Activated T-cell treated with anti-CD3 and anti-CD28 coated beads for 24 hours (primary cell): ENCODE measurements around the gene OGFOD2.

ENCODE experiments used
- DNase-seq: peaks from one replicate; pipeline ENCODE4 v3.0.0-alpha.2; 2020; ENCODE audit warnings: low read depth

Gene OGFOD2

GRCh38 chr12:122977655-122978392 lies 2.8 kb downstream of the OGFOD2 start:
- DNase-seq = no peak

- no peak for DNase-seq
Measured at GRCh38 chr12:122978507-122978955, 3.5 kb downstream of the OGFOD2 start.

- no peak for DNase-seq
Measured at GRCh38 chr12:122979001-122979907, 4.2 kb downstream of the OGFOD2 start.

GRCh38 chr12:122979908-122980182 lies 4.8 kb downstream of the OGFOD2 start:
- DNase-seq = no peak

GRCh38 chr12:122980183-122981035 lies 5.4 kb downstream of the OGFOD2 start, which contains the start of gene ARL6IP4:
Gene ARL6IP4, plus strand, starts transcription at chr12:122980681. Its CDS starts 459 bp downstream, at chr12:122981140.
- DNase-seq = peak; percentile 65

GRCh38 chr12:122981036-122981471 lies 6.0 kb downstream of the OGFOD2 start:
- DNase-seq = no peak

GRCh38 chr12:122981587-122982476 lies 6.8 kb downstream of the OGFOD2 start:
- DNase-seq = no peak

GRCh38 chr12:122982477-122982815 lies 7.4 kb downstream of the OGFOD2 start:
- no peak for DNase-seq

GRCh38 chr12:122982963-122983788 lies 8.1 kb downstream of the OGFOD2 start:
- no peak for DNase-seq

GRCh38 chr12:122983789-122984515 lies 8.9 kb downstream of the OGFOD2 start:
- no peak for DNase-seq

- no peak for DNase-seq
Measured at GRCh38 chr12:122984612-122985337, 9.7 kb downstream of the OGFOD2 start.

- no peak for DNase-seq
Measured at GRCh38 chr12:122985338-122986257, 10.6 kb downstream of the OGFOD2 start.

- no peak for DNase-seq
Measured at GRCh38 chr12:122986258-122986871, 11.3 kb downstream of the OGFOD2 start.

- no peak for DNase-seq
Measured at GRCh38 chr12:122987086-122987951, 12.3 kb downstream of the OGFOD2 start.

GRCh38 chr12:122988036-122988435 lies 13.0 kb downstream of the OGFOD2 start:
- no peak for DNase-seq

- DNase-seq = no peak
Measured at GRCh38 chr12:122988612-122989212, 13.7 kb downstream of the OGFOD2 start.
